ENCODE results near the gene PDE2A. TPM values are rescaled to one million over a fixed set of nuclear protein-coding genes. Genes with fewer than 3 reads are reported as not detected.

PDE2A gene
- polyA plus RNA-seq, 1 donor (not counting 4 experiments of a cell fraction or from before 2014, with no cell fraction given): 0.38 TPM

GRCh38 chr11:72706579-72706978 lies 32.4 kb upstream of the PDE2A start:
- TF ChIP-seq EZH2 (IDR thresholded peaks at IDR 0.05; ENCODE audit: low read length): no peak
- TF ChIP-seq, protein P1, sequence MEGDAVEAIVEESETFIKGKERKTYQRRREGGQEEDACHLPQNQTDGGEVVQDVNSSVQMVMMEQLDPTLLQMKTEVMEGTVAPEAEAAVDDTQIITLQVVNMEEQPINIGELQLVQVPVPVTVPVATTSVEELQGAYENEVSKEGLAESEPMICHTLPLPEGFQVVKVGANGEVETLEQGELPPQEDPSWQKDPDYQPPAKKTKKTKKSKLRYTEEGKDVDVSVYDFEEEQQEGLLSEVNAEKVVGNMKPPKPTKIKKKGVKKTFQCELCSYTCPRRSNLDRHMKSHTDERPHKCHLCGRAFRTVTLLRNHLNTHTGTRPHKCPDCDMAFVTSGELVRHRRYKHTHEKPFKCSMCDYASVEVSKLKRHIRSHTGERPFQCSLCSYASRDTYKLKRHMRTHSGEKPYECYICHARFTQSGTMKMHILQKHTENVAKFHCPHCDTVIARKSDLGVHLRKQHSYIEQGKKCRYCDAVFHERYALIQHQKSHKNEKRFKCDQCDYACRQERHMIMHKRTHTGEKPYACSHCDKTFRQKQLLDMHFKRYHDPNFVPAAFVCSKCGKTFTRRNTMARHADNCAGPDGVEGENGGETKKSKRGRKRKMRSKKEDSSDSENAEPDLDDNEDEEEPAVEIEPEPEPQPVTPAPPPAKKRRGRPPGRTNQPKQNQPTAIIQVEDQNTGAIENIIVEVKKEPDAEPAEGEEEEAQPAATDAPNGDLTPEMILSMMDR (optimal IDR thresholded peaks at IDR 0.05 in 1 of 3, IDR thresholded peaks at IDR 0.05 in 1 of 3, conservative IDR thresholded peaks at IDR 0.05 in 1 of 3; ENCODE audit: extremely low read depth in 1 of 3, insufficient read depth in 2 of 3, low read length in 3 of 3): no peak
- DNase-seq (ENCODE audit: low read depth, low spot score): no peak
- Histone ChIP-seq H3K9ac (ENCODE audit: control insufficient read depth, extremely low read depth, insufficient read depth, low read length) (no peak overlapping the region), H3K9me1 (ENCODE audit: control insufficient read depth, extremely low read depth, insufficient read depth, low read length) (no peaks in the 10 kb centered on the region), H3K4me3 (ENCODE audit: control insufficient read depth in 2 of 3, extremely low read depth in 1 of 3, insufficient read depth in 2 of 3, low read depth in 1 of 3, low read length in 3 of 3) (no peak overlapping the region), H3K79me2 (ENCODE audit: control insufficient read depth, insufficient read depth, low read length) (no peaks in the 10 kb centered on the region), H4K20me1 (ENCODE audit: control insufficient read depth, extremely low read depth, insufficient read depth, low read length) (peaks cover 3% of the 10 kb centered on the region), H3K4me1 (ENCODE audit: control insufficient read depth, extremely low read depth, insufficient read depth, low read length) (no peaks in the 10 kb centered on the region), H3K27ac (ENCODE audit: control insufficient read depth, insufficient read depth, low read length) (no peak overlapping the region), H3K9me3 (ENCODE audit: control insufficient read depth, low read depth, low read length) (no peaks in the 10 kb centered on the region), H3K36me3 (ENCODE audit: control insufficient read depth in 2 of 2, extremely low read depth in 1 of 2, insufficient read depth in 2 of 2, low read length in 2 of 2) (peaks cover 44 to 47% of the 10 kb centered on the region in 2 experiments), H3K27me3 (ENCODE audit: control insufficient read depth, extremely low read depth, insufficient read depth, low read length) (no peaks in the 10 kb centered on the region), H3K4me2 (ENCODE audit: control insufficient read depth, extremely low read depth, insufficient read depth, low read depth, low read length) (no peak overlapping the region), H2AFZ (ENCODE audit: control insufficient read depth, low read length) (no peak overlapping the region)
- dilution Hi-C loops (cut with MboI; ENCODE audit: extremely low pct_ligation_motif_present, low sequenced_read_pairs): no loop called here
- no peak for FAIRE-seq

- Histone ChIP-seq H3K27ac (ENCODE audit: control insufficient read depth, insufficient read depth, low read length) (no peak overlapping the region), H2AFZ (ENCODE audit: control insufficient read depth, low read length) (no peak overlapping the region), H3K27me3 (ENCODE audit: control insufficient read depth, extremely low read depth, insufficient read depth, low read length) (no peaks in the 10 kb centered on the region), H3K4me1 (ENCODE audit: control insufficient read depth, extremely low read depth, insufficient read depth, low read length) (no peaks in the 10 kb centered on the region), H3K4me2 (ENCODE audit: control insufficient read depth, extremely low read depth, insufficient read depth, low read depth, low read length) (no peak overlapping the region), H4K20me1 (ENCODE audit: control insufficient read depth, extremely low read depth, insufficient read depth, low read length) (peaks cover 2% of the 10 kb centered on the region), H3K36me3 (ENCODE audit: control insufficient read depth in 2 of 2, extremely low read depth in 1 of 2, insufficient read depth in 2 of 2, low read length in 2 of 2) (peaks cover 42 to 43% of the 10 kb centered on the region in 2 experiments), H3K79me2 (ENCODE audit: control insufficient read depth, insufficient read depth, low read length) (no peaks in the 10 kb centered on the region), H3K4me3 (ENCODE audit: control insufficient read depth in 2 of 3, extremely low read depth in 1 of 3, insufficient read depth in 2 of 3, low read depth in 1 of 3, low read length in 3 of 3) (no peak overlapping the region), H3K9me3 (ENCODE audit: control insufficient read depth, low read depth, low read length) (no peaks in the 10 kb centered on the region), H3K9me1 (ENCODE audit: control insufficient read depth, extremely low read depth, insufficient read depth, low read length) (no peaks in the 10 kb centered on the region), H3K9ac (ENCODE audit: control insufficient read depth, extremely low read depth, insufficient read depth, low read length) (no peak overlapping the region)
- dilution Hi-C loops (cut with MboI; ENCODE audit: extremely low pct_ligation_motif_present, low sequenced_read_pairs): no loop called here
- TF ChIP-seq, protein P1 (optimal IDR thresholded peaks at IDR 0.05 in 1 of 3, IDR thresholded peaks at IDR 0.05 in 1 of 3, conservative IDR thresholded peaks at IDR 0.05 in 1 of 3; ENCODE audit: extremely low read depth in 1 of 3, insufficient read depth in 2 of 3, low read length in 3 of 3): no peak
- TF ChIP-seq EZH2 (IDR thresholded peaks at IDR 0.05; ENCODE audit: low read length): no peak
- no peak for FAIRE-seq
- no peak for DNase-seq (ENCODE audit: low read depth, low spot score)
These were observed 31.5 kb upstream of the PDE2A start for GRCh38 chr11:72705442-72706365.
